ENCODE results near the gene EGFLAM.

DNA sequence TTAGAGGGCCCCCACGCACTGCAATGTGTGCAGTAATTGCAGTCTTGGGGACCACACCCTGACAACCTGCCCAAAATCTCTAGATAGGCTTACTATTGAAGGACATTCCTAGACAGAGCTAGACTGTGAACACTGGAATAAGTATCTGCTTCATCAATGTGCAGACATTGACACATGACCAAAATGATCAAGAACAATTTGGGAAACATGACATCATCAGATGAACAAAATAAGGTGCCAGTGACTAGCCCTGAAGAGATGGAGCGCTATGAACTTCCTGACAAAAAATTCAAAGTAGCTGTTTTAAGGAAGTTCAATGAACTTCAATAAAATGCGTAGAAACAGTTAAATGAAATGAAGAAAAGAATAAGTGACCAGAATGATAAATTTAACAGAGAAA lies 15.3 kb downstream of the EGFLAM start:
- no peak for TF ChIP-seq POLR2AphosphoS5 (IDR thresholded peaks at IDR 0.05; ENCODE audit: borderline replicate concordance, low read depth, low read length)
- TF ChIP-seq EZH2 (IDR thresholded peaks at IDR 0.05) = no peak
- no peak for TF ChIP-seq FOXP2 (optimal IDR thresholded peaks at IDR 0.05; ENCODE audit: control extremely low read depth, extremely low read length, insufficient read depth)

Measured in SK-N-MC (cell line).